Panc1 (cell line): ENCODE measurements around the gene OR9A4. TPM values are rescaled to one million over a fixed set of nuclear protein-coding genes. Genes with fewer than 3 reads are reported as not detected.

ENCODE experiments used
- ATAC-seq: fragments of 200-7000 bp; cut with Tn5 transposase; 2 replicates; pipeline ENCODE4 v1.9.1; 2020; ENCODE audit warnings: mild to moderate bottlenecking, moderate library complexity
- BruUV-seq: library from RNA; stranded (reverse); fragments of 400-500 nt; replicated peaks from 2 replicates; lab custom pipeline; 2021; lab: Mats Ljungman, UMichigan
- CTCF ChIA-PET: fragments of 300-600 bp; sonication (Branson Sonifier 250); formaldehyde crosslinking; loops from one replicate; lab custom pipeline; 2022; ENCODE audit warnings: antibody characterized with exemption; lab: Charles Lee
- POLR2A ChIA-PET: fragments of 300-600 bp; sonication (Branson Sonifier 250); formaldehyde crosslinking; loops from one replicate; lab custom pipeline; 2022; ENCODE audit warnings: antibody characterized with exemption; lab: Charles Lee
- DNase-seq: peaks from one replicate; pipeline ENCODE4 v3.0.0-alpha.2; 2010; ENCODE audit warnings: low read depth, low spot score
- H3K27ac ChIP-seq: 2 replicates; pipeline ENCODE4 v1.5.1; 2011; ENCODE audit warnings: mild to moderate bottlenecking, low read length, inconsistent platforms
- H3K27me3 ChIP-seq: fragments of 200-500 bp; sonication (Bioruptor generic); 2 replicates; pipeline ENCODE4 v1.6.0; 2014; ENCODE audit warnings: low read length, inconsistent platforms; ENCODE audit not compliant: control insufficient read depth, insufficient read depth
- H3K36me3 ChIP-seq: fragments of 200-500 bp; sonication (Bioruptor generic); 2 replicates; pipeline ENCODE4 v1.5.1; 2014; ENCODE audit warnings: inconsistent platforms, mild to moderate bottlenecking, low read length, moderate library complexity; ENCODE audit not compliant: control insufficient read depth, insufficient read depth
- H3K4me1 ChIP-seq: 2 replicates; pipeline ENCODE4 v1.5.1; 2011; ENCODE audit warnings: inconsistent platforms, mild to moderate bottlenecking, low read length, moderate library complexity; ENCODE audit not compliant: control insufficient read depth, insufficient read depth
- H3K4me3 ChIP-seq, 2 experiments: 2 replicates each; pipeline ENCODE4 v1.5.1; 2011 to 2012; ENCODE audit warnings: low read depth in 2 of 2, low read length in 2 of 2, mild to moderate bottlenecking in 2 of 2, inconsistent platforms in 1 of 2, moderate library complexity in 1 of 2
- H3K9me3 ChIP-seq: fragments of 200-500 bp; sonication (Bioruptor generic); 2 replicates; pipeline ENCODE4 v1.5.1; 2014; ENCODE audit warnings: low read depth, mild to moderate bottlenecking, inconsistent platforms, low read length, moderate library complexity; ENCODE audit not compliant: control insufficient read depth, insufficient read depth
- POLR2AphosphoS5 ChIP-seq: IDR thresholded peaks from 2 replicates; pipeline ENCODE4 v1.6.1; 2012; ENCODE audit warnings: mild to moderate bottlenecking, low read depth, low read length, moderate library complexity
- SIN3A ChIP-seq: IDR thresholded peaks from 2 replicates; pipeline ENCODE4 v1.6.1; 2012; ENCODE audit warnings: low read depth, mild to moderate bottlenecking, low read length, moderate library complexity, borderline replicate concordance; ENCODE audit not compliant: insufficient read depth
- TCF7L2 ChIP-seq: IDR thresholded peaks from 2 replicates; pipeline ENCODE4 v1.6.1; 2011; ENCODE audit warnings: mild to moderate bottlenecking, low read depth, low read length, inconsistent platforms
- in situ Hi-C: cut with HindIII; loops from 2 replicates; pipeline ENCODE4 v1.10.0; 2016; ENCODE audit warnings: low sequenced_read_pairs, low pct_unique_long_range_greater_than_20kb
- intact Hi-C: fragments of 100-400 bp; cut with micrococcal nuclease; formaldehyde crosslinking; loops from one replicate; pipeline ENCODE4 v1.10.0; 2022; ENCODE audit not compliant: unreplicated experiment
- total RNA-seq: library from RNA; stranded (reverse); gene quantifications from one replicate; pipeline ENCODE4 v1.2.1, GENCODE V29; 2021; ENCODE audit not compliant: unreplicated experiment
- TF ChIP-seq, protein P1 (sequence below), 2 experiments: IDR thresholded peaks; 2 replicates each; pipeline ENCODE4 v1.6.1; 2011 to 2012; ENCODE audit warnings: low read depth in 2 of 2, control low read depth in 1 of 2, low read length in 1 of 2, mild to moderate bottlenecking in 1 of 2, moderate library complexity in 1 of 2; ENCODE audit not compliant: insufficient read depth in 1 of 2
- TF ChIP-seq, protein P2 (sequence below): fragments of 450-650 bp; IDR thresholded peaks from 2 replicates; pipeline ENCODE4 v1.5.1; 2017; ENCODE audit warnings: mild to moderate bottlenecking

The OR9A4 gene
- total RNA-seq, 1 experiment from 2014 or later = not detected

DNA sequence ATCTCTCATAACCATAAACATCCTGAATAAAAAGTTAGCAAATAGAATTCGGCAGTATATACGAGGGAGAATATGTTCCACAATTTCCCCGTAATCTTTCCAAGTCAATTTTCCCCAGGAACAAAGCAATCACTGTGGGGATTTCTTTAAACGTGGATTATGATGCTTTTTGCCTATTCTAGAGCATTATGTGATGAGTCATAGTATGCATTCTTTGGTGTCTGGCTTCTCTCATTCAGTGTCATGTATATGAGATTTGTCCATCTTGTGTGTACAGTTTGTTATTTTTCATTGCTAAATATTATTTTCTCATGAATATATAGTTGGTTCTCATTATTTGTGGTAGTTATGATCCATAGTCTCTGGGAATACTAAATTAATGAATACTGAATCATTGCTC, 9.9 kb upstream of the OR9A4 start:
- BruUV-seq = no TSS peak
- in situ Hi-C loops (no loop called here), intact Hi-C loops (no loop called here)
- H3K4me1 ChIP-seq = no peaks in the 10 kb centered on the region
- no peaks in the 10 kb centered on the region for H3K27me3 ChIP-seq
- H3K36me3 ChIP-seq = no peaks in the 10 kb centered on the region
- POLR2A ChIA-PET = no interaction called here
- no peaks in the 10 kb centered on the region for H3K9me3 ChIP-seq
- DNase-seq (no peak), ATAC-seq (no peak)
- TF ChIP-seq, protein P1, sequence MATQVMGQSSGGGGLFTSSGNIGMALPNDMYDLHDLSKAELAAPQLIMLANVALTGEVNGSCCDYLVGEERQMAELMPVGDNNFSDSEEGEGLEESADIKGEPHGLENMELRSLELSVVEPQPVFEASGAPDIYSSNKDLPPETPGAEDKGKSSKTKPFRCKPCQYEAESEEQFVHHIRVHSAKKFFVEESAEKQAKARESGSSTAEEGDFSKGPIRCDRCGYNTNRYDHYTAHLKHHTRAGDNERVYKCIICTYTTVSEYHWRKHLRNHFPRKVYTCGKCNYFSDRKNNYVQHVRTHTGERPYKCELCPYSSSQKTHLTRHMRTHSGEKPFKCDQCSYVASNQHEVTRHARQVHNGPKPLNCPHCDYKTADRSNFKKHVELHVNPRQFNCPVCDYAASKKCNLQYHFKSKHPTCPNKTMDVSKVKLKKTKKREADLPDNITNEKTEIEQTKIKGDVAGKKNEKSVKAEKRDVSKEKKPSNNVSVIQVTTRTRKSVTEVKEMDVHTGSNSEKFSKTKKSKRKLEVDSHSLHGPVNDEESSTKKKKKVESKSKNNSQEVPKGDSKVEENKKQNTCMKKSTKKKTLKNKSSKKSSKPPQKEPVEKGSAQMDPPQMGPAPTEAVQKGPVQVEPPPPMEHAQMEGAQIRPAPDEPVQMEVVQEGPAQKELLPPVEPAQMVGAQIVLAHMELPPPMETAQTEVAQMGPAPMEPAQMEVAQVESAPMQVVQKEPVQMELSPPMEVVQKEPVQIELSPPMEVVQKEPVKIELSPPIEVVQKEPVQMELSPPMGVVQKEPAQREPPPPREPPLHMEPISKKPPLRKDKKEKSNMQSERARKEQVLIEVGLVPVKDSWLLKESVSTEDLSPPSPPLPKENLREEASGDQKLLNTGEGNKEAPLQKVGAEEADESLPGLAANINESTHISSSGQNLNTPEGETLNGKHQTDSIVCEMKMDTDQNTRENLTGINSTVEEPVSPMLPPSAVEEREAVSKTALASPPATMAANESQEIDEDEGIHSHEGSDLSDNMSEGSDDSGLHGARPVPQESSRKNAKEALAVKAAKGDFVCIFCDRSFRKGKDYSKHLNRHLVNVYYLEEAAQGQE (IDR thresholded peaks at IDR 0.05; ENCODE audit: insufficient read depth in 1 of 2, low read depth in 2 of 2, low read length in 1 of 2) = no peak
- TF ChIP-seq POLR2AphosphoS5 = no peak
- TF ChIP-seq, protein P2, sequence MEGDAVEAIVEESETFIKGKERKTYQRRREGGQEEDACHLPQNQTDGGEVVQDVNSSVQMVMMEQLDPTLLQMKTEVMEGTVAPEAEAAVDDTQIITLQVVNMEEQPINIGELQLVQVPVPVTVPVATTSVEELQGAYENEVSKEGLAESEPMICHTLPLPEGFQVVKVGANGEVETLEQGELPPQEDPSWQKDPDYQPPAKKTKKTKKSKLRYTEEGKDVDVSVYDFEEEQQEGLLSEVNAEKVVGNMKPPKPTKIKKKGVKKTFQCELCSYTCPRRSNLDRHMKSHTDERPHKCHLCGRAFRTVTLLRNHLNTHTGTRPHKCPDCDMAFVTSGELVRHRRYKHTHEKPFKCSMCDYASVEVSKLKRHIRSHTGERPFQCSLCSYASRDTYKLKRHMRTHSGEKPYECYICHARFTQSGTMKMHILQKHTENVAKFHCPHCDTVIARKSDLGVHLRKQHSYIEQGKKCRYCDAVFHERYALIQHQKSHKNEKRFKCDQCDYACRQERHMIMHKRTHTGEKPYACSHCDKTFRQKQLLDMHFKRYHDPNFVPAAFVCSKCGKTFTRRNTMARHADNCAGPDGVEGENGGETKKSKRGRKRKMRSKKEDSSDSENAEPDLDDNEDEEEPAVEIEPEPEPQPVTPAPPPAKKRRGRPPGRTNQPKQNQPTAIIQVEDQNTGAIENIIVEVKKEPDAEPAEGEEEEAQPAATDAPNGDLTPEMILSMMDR = no peak
- no peak for TF ChIP-seq TCF7L2
- TF ChIP-seq SIN3A = no peak
- H3K27ac ChIP-seq = no peak overlapping the region
- CTCF ChIA-PET = no interaction called here
- H3K4me3 ChIP-seq = no peak overlapping the region

DNA sequence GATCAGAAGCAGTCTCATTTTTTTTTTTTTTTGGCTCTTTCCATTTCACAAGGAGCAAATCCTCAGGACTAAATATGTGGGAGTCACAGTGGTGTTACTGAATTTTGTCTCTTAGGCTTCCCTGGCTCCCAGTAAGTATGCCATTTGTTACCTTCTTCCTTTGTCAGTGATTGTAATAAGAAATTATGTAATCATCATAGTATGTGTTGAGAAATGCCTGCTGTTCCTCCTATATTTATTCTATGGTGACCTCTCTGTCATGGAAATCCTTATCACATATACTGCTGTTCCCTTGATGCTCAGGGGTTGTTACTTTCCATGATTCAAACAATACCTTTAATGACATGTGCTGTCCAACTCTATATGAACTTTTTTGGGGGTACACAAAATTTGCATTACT, 4.8 kb upstream of the OR9A4 start:
- TF ChIP-seq TCF7L2 (no peak), POLR2AphosphoS5 (no peak), SIN3A (no peak)
- TF ChIP-seq, protein P2 = no peak
- TF ChIP-seq, protein P1 (IDR thresholded peaks at IDR 0.05; ENCODE audit: insufficient read depth in 1 of 2, low read depth in 2 of 2, low read length in 1 of 2) = no peak
- H3K27me3 ChIP-seq = no peaks in the 10 kb centered on the region
- CTCF ChIA-PET = no interaction called here
- H3K36me3 ChIP-seq = no peaks in the 10 kb centered on the region
- BruUV-seq = no TSS peak
- H3K9me3 ChIP-seq = no peaks in the 10 kb centered on the region
- DNase-seq (no peak), ATAC-seq (no peak)
- H3K4me1 ChIP-seq = no peaks in the 10 kb centered on the region
- no peak overlapping the region for H3K27ac ChIP-seq
- in situ Hi-C loops = no loop called here
- POLR2A ChIA-PET = no interaction called here
- intact Hi-C loops = no loop called here
- H3K4me3 ChIP-seq = no peak overlapping the region
